KMS-11 (cell line): Measurements from ENCODE around the gene DAAM2.

ENCODE experiments used
- H2AFZ ChIP-seq: fragments of 200-600 bp; sonication (generic); 2 replicates; pipeline ENCODE4 v1.6.1; 2016; ENCODE audit warnings: antibody characterized with exemption, mixed run types, low read depth
- H3K27ac ChIP-seq: fragments of 200-600 bp; sonication (generic); 2 replicates; pipeline ENCODE4 v1.6.1; 2016; ENCODE audit warnings: mild to moderate bottlenecking, mixed run types
- H3K27me3 ChIP-seq: fragments of 200-600 bp; sonication (generic); 2 replicates; pipeline ENCODE4 v1.6.1; 2017; ENCODE audit warnings: mild to moderate bottlenecking, low read depth, mixed run types, moderate library complexity; ENCODE audit not compliant: insufficient read depth
- H3K36me3 ChIP-seq: fragments of 200-600 bp; sonication (generic); 2 replicates; pipeline ENCODE4 v1.6.1; 2017; ENCODE audit warnings: mild to moderate bottlenecking, mixed run types; ENCODE audit not compliant: insufficient read depth
- H3K4me1 ChIP-seq: fragments of 200-600 bp; sonication (generic); 2 replicates; pipeline ENCODE4 v1.6.1; 2016; ENCODE audit warnings: mild to moderate bottlenecking, low read depth, mixed run types; ENCODE audit not compliant: poor library complexity, severe bottlenecking
- H3K4me2 ChIP-seq: fragments of 200-600 bp; sonication (generic); 2 replicates; pipeline ENCODE4 v1.7.0; 2016; ENCODE audit warnings: mild to moderate bottlenecking, mixed run types
- H3K4me3 ChIP-seq: fragments of 200-600 bp; sonication (generic); IDR thresholded peaks from 2 replicates; pipeline ENCODE4 v1.6.1; 2017; ENCODE audit warnings: low read depth, low read length, mixed read lengths; ENCODE audit not compliant: insufficient read depth
- H3K79me2 ChIP-seq: fragments of 200-600 bp; sonication (generic); 2 replicates; pipeline ENCODE4 v1.6.1; 2016; ENCODE audit warnings: low read depth, mixed run types; ENCODE audit not compliant: insufficient read depth
- H3K9ac ChIP-seq: fragments of 200-600 bp; sonication (generic); 2 replicates; pipeline ENCODE4 v1.6.1; 2016; ENCODE audit warnings: mild to moderate bottlenecking, mixed run types
- H4K20me1 ChIP-seq: fragments of 200-600 bp; sonication (generic); 2 replicates; pipeline ENCODE4 v1.6.1; 2016; ENCODE audit warnings: mild to moderate bottlenecking, mixed run types; ENCODE audit not compliant: insufficient read depth
- CTCF ChIP-seq: fragments of 200-600 bp; sonication (generic); conservative IDR thresholded peaks from 2 replicates; pipeline ENCODE4 v1.6.1; 2017; ENCODE audit warnings: low read depth, mild to moderate bottlenecking, antibody characterized with exemption, low read length, moderate library complexity, mixed read lengths

Gene DAAM2

GRCh38 chr6:39932386-39932910 lies 140.3 kb downstream of the DAAM2 start:
- no peaks in the 10 kb centered on the region for H4K20me1 ChIP-seq
- peaks cover 8% of the 10 kb centered on the region for H3K4me1 ChIP-seq
- H3K36me3 ChIP-seq, result no peaks in the 10 kb centered on the region
- no peak overlapping the region for H3K4me2 ChIP-seq
- H3K9ac ChIP-seq, result no peak overlapping the region
- no peak overlapping the region for H3K4me3 ChIP-seq
- no peak overlapping the region for H2AFZ ChIP-seq
- TF ChIP-seq CTCF, result no peak
- H3K27ac ChIP-seq, result no peak overlapping the region
- H3K79me2 ChIP-seq, result no peaks in the 10 kb centered on the region
- no peaks in the 10 kb centered on the region for H3K27me3 ChIP-seq

- no peak overlapping the region for H3K9ac ChIP-seq
- H3K27me3 ChIP-seq, result no peaks in the 10 kb centered on the region
- H2AFZ ChIP-seq, result peak overlapping the region; percentile 49
- H3K79me2 ChIP-seq, result no peaks in the 10 kb centered on the region
- no peak overlapping the region for H3K4me3 ChIP-seq
- peaks cover 8% of the 10 kb centered on the region for H3K4me1 ChIP-seq
- H3K27ac ChIP-seq, result no peak overlapping the region
- no peaks in the 10 kb centered on the region for H3K36me3 ChIP-seq
- no peaks in the 10 kb centered on the region for H4K20me1 ChIP-seq
- H3K4me2 ChIP-seq, result no peak overlapping the region
- no peak for TF ChIP-seq CTCF
Observed at GRCh38 chr6:39933669-39934130, 141.5 kb downstream of the DAAM2 start.

- Histone ChIP-seq H3K27ac (no peak within 1 kb of the TSS), H4K20me1 (no peaks in the 10 kb centered on the region), H3K79me2 (no peaks in the 10 kb centered on the region), H3K4me1 (peaks cover 8% of the 10 kb centered on the region), H3K9ac (no peak within 1 kb of the TSS), H3K4me2 (no peak within 1 kb of the TSS), H3K4me3 (no peak within 1 kb of the TSS), H3K36me3 (no peaks in the 10 kb centered on the region), H2AFZ (peak within 1 kb of the TSS; percentile 49), H3K27me3 (no peaks in the 10 kb centered on the region)
- TF ChIP-seq CTCF, result no peak
Observed at GRCh38 chr6:39934131-39934757, 142.1 kb downstream of the DAAM2 start, which contains the start of gene MOCS1. Gene MOCS1, minus strand, starts transcription at chr6:39934462. Its CDS starts 45 bp downstream, at chr6:39934417.

- no peaks in the 10 kb centered on the region for H3K36me3 ChIP-seq
- H3K9ac ChIP-seq, result no peak overlapping the region
- H3K4me1 ChIP-seq, result peaks cover 8% of the 10 kb centered on the region
- H3K4me2 ChIP-seq, result no peak overlapping the region
- H4K20me1 ChIP-seq, result no peaks in the 10 kb centered on the region
- H2AFZ ChIP-seq, result no peak overlapping the region
- H3K79me2 ChIP-seq, result no peaks in the 10 kb centered on the region
- no peak overlapping the region for H3K4me3 ChIP-seq
- H3K27ac ChIP-seq, result no peak overlapping the region
- TF ChIP-seq CTCF, result no peak
- H3K27me3 ChIP-seq, result no peaks in the 10 kb centered on the region
Observed at GRCh38 chr6:39935241-39935640, 143.1 kb downstream of the DAAM2 start.
